ENCODE measurements around the gene RALGAPA1. TPM values are rescaled to one million over a fixed set of nuclear protein-coding genes. Genes with fewer than 3 reads are reported as not detected.
A peak's percentile ranks its signal among the peaks of the same experiment; 100 is the strongest.

The RALGAPA1 gene
- total and polyA plus RNA-seq, 2 of the 13 experiments (the other 11 are each of a cell fraction or from before 2014, with no cell fraction given) = 65.0 to 89.2 TPM

- TF ChIP-seq ZNF660 (CRISPR knock-in tag; IDR thresholded peaks at IDR 0.05; ENCODE audit: borderline replicate concordance, low read depth) (no peak), MED13 (CRISPR knock-in tag; IDR thresholded peaks at IDR 0.05) (no peak), NCOA2 (CRISPR knock-in tag; IDR thresholded peaks at IDR 0.05) (no peak), SOX13 (IDR thresholded peaks at IDR 0.05) (no peak), SOX13 (CRISPR knock-in tag; conservative IDR thresholded peaks at IDR 0.05 in 1 of 2, IDR thresholded peaks at IDR 0.05 in 1 of 2) (0 out of 4 replicates have a peak, but pooled peaks of 1 of the 2 experiments have one; percentile 14), TBX3 (IDR thresholded peaks at IDR 0.05; ENCODE audit: borderline replicate concordance) (no peak), ZNF567 (CRISPR knock-in tag; IDR thresholded peaks at IDR 0.05; ENCODE audit: borderline replicate concordance) (no peak), ZNF841 (CRISPR knock-in tag; IDR thresholded peaks at IDR 0.05; ENCODE audit: borderline replicate concordance) (no peak), SMC3 (IDR thresholded peaks at IDR 0.05; ENCODE audit: low read length) (peak; percentile 87), NR3C1 (CRISPR knock-in tag; IDR thresholded peaks at IDR 0.05) (no peak), HNRNPK (IDR thresholded peaks at IDR 0.05; ENCODE audit: low read depth, low read length, poor library complexity, severe bottlenecking) (no peak), TEAD2 (CRISPR knock-in tag; IDR thresholded peaks at IDR 0.05) (no peak), ZNF441 (CRISPR knock-in tag; IDR thresholded peaks at IDR 0.05; ENCODE audit: borderline replicate concordance) (no peak), NFATC3 (CRISPR knock-in tag; IDR thresholded peaks at IDR 0.05) (no peak), HMGXB3 (CRISPR knock-in tag; IDR thresholded peaks at IDR 0.05; ENCODE audit: borderline replicate concordance) (peak; percentile 46; the same call in 1 of the 2 replicates), ATF7-NPFF (CRISPR knock-in tag; IDR thresholded peaks at IDR 0.05; ENCODE audit: low read depth) (no peak), SMAD3 (CRISPR knock-in tag; IDR thresholded peaks at IDR 0.05) (no peak), ZNF572 (CRISPR knock-in tag; IDR thresholded peaks at IDR 0.05) (0 out of 2 replicates have a peak, but pooled peaks have one; percentile 27), NR2F6 (IDR thresholded peaks at IDR 0.05) (no peak), NR2F6 (CRISPR knock-in tag; IDR thresholded peaks at IDR 0.05) (0 out of 2 replicates have a peak, but pooled peaks have one; percentile 24)
Observed at GRCh38 chr14:35818346-35819115, 9.4 kb upstream of the RALGAPA1 start (continued).
